Memory B cell (primary cell): ENCODE data around the gene ADAMTSL1.

ENCODE experiments used
- ATAC-seq: fragments of 150-1000 bp; cut with Tn5 transposase; 2 replicates; pipeline ENCODE4 v1.10.0; 2021; ENCODE audit warnings: low read depth, mild to moderate bottlenecking, moderate library complexity
- DNase-seq, 2 donors: peaks; one replicate each; pipeline ENCODE4 v3.0.0; 2022; ENCODE audit warnings: low spot score in 2 of 2
- H3K27ac Mint-ChIP-seq: one replicate; pipeline ENCODE4 v1.8.0; 2022; ENCODE audit warnings: mild to moderate bottlenecking, moderate library complexity, mixed read lengths
- H3K27me3 Mint-ChIP-seq: one replicate; pipeline ENCODE4 v1.8.0; 2022; ENCODE audit warnings: mixed read lengths
- H3K36me3 Mint-ChIP-seq: one replicate; pipeline ENCODE4 v1.8.0; 2022; ENCODE audit warnings: mild to moderate bottlenecking, mixed read lengths
- H3K4me1 Mint-ChIP-seq: one replicate; pipeline ENCODE4 v1.8.0; 2022; ENCODE audit warnings: mixed read lengths
- H3K4me3 Mint-ChIP-seq: one replicate; pipeline ENCODE4 v1.8.0; 2022; ENCODE audit warnings: mild to moderate bottlenecking, moderate library complexity, mixed read lengths
- H3K9me3 Mint-ChIP-seq: one replicate; pipeline ENCODE4 v1.8.0; 2022; ENCODE audit warnings: mixed read lengths

The ADAMTSL1 gene

DNA sequence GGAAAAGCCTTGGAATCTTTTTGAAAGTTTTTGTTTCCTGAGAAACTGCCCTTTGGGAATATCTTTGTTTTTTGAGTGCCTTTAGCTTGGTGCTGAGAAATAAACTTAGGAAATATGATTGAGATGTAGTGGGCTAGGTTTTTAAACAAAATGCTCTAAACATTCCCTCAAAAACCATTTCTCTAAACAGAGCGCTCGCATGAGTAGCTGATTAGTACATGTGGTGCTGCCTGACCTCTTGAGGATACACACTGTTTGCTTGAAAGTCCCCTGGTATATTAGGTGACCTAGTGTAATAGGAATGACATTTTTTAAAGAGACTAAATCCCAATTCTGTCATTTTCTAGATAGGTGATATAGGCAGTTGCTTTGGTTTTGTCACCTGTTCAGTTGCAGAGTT lies 132.3 kb downstream of the ADAMTSL1 start:
- Mint-ChIP-seq H3K4me3 (no peak overlapping the region), H3K9me3 (no peaks in the 10 kb centered on the region), H3K4me1 (no peaks in the 10 kb centered on the region), H3K36me3 (no peaks in the 10 kb centered on the region), H3K27me3 (no peaks in the 10 kb centered on the region), H3K27ac (no peak overlapping the region)
- no peak for DNase-seq
- ATAC-seq, result no peak

DNA sequence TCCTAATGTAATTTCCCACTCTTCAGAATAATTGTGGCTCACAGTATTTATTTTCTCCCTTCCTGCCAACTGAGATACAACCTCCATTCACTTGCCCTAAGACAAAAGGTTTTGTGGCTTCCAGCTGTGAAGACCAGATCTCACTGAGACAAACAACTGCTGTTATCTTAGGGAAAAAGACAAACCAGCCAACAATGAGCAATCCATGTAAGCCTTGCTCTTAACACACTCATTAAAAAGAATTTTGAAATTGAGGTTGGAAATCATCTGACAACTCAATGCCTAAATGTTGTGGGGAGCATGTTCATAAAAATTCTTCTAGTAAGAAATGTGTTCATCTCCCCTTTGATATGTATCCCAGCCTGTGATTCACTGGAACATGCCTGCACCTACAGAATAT lies 132.9 kb downstream of the ADAMTSL1 start:
- no peaks in the 10 kb centered on the region for H3K4me1 Mint-ChIP-seq
- DNase-seq, result no peak

GRCh38 chr9:18608371-18608770 lies 134.4 kb downstream of the ADAMTSL1 start:
- Mint-ChIP-seq H3K4me3 (no peak overlapping the region), H3K36me3 (no peaks in the 10 kb centered on the region), H3K27ac (no peak overlapping the region), H3K27me3 (no peaks in the 10 kb centered on the region), H3K9me3 (no peaks in the 10 kb centered on the region), H3K4me1 (no peaks in the 10 kb centered on the region)
- DNase-seq (no peak), ATAC-seq (no peak)

More for the DNA sequence above, 132.9 kb downstream of the ADAMTSL1 start:
- no peaks in the 10 kb centered on the region for H3K27me3 Mint-ChIP-seq
- H3K36me3 Mint-ChIP-seq, result no peaks in the 10 kb centered on the region
- ATAC-seq, result no peak
- no peaks in the 10 kb centered on the region for H3K9me3 Mint-ChIP-seq
- H3K4me3 Mint-ChIP-seq, result no peak overlapping the region
- no peak overlapping the region for H3K27ac Mint-ChIP-seq

DNA sequence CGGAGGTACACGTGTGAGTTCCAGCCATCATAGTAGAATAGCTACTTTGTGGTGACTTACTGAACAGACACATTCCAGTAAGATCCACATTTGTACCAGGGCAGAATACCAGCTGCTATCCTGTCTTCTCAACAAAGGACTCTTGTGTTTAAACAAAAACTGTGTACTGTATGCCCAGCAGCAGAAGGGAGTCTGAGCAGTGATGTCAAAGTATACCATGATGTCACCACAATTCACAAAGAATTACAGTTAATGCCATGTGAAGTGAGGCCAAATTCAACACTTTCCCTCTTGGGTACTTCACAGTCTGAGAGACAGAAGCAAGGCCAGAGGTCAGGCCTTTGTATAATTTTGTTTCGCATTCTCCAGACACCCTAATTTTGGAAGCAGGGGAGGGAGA lies 137.0 kb downstream of the ADAMTSL1 start:
- H3K9me3 Mint-ChIP-seq, result peaks cover 2% of the 10 kb centered on the region
- no peak overlapping the region for H3K4me3 Mint-ChIP-seq
- DNase-seq (no peak), ATAC-seq (no peak)
- H3K27me3 Mint-ChIP-seq, result no peaks in the 10 kb centered on the region
- no peaks in the 10 kb centered on the region for H3K36me3 Mint-ChIP-seq
- H3K27ac Mint-ChIP-seq, result no peak overlapping the region
- H3K4me1 Mint-ChIP-seq, result no peaks in the 10 kb centered on the region

- Mint-ChIP-seq H3K27ac (no peak overlapping the region), H3K4me3 (no peak overlapping the region), H3K9me3 (peaks cover 2% of the 10 kb centered on the region), H3K36me3 (no peaks in the 10 kb centered on the region), H3K4me1 (no peaks in the 10 kb centered on the region), H3K27me3 (no peaks in the 10 kb centered on the region)
- ATAC-seq (no peak), DNase-seq (no peak)
Measured at GRCh38 chr9:18611971-18612370, 138.0 kb downstream of the ADAMTSL1 start.

DNA sequence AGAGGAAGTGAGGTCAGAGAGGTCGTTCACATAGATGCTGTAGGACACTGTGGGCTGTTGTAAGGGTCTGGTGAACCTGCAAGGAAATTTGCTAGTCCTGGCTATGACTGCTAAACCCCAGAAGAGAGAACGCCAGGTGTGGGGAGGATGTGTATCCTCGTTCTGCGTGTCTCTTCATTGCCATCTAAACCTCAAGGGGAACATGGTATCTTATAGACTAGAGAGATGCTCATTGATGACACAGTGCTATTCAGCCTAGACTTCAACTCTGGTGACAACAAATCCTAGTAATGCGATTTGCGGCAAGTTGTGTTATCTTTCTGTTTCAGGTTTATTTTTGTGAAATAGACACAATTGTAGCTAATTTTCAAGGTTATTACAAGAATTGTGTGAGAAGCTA lies 140.2 kb downstream of the ADAMTSL1 start:
- Mint-ChIP-seq H3K4me1 (no peaks in the 10 kb centered on the region), H3K9me3 (peaks cover 2% of the 10 kb centered on the region), H3K4me3 (no peak overlapping the region), H3K27me3 (no peaks in the 10 kb centered on the region), H3K36me3 (no peaks in the 10 kb centered on the region), H3K27ac (no peak overlapping the region)
- ATAC-seq (no peak), DNase-seq (no peak)

- DNase-seq, result no peak
- Mint-ChIP-seq H3K36me3 (no peaks in the 10 kb centered on the region), H3K9me3 (peaks cover 2% of the 10 kb centered on the region), H3K27ac (no peak overlapping the region), H3K4me1 (no peaks in the 10 kb centered on the region), H3K27me3 (no peaks in the 10 kb centered on the region), H3K4me3 (no peak overlapping the region)
- no peak for ATAC-seq
Measured at GRCh38 chr9:18614651-18615050, 140.7 kb downstream of the ADAMTSL1 start.

- Mint-ChIP-seq H3K36me3 (no peaks in the 10 kb centered on the region), H3K9me3 (peaks cover 3% of the 10 kb centered on the region), H3K27ac (no peak overlapping the region), H3K27me3 (no peaks in the 10 kb centered on the region), H3K4me3 (no peak overlapping the region), H3K4me1 (no peaks in the 10 kb centered on the region)
- DNase-seq (no peak), ATAC-seq (no peak)
Measured at GRCh38 chr9:18616976-18617375, 143.0 kb downstream of the ADAMTSL1 start.

GRCh38 chr9:18617759-18618158 lies 143.8 kb downstream of the ADAMTSL1 start:
- ATAC-seq (no peak), DNase-seq (no peak)
- H3K9me3 Mint-ChIP-seq, result peaks cover 3% of the 10 kb centered on the region
- no peaks in the 10 kb centered on the region for H3K36me3 Mint-ChIP-seq
- H3K4me1 Mint-ChIP-seq, result no peaks in the 10 kb centered on the region
- H3K27ac Mint-ChIP-seq, result no peak overlapping the region
- no peak overlapping the region for H3K4me3 Mint-ChIP-seq
- no peaks in the 10 kb centered on the region for H3K27me3 Mint-ChIP-seq

DNA sequence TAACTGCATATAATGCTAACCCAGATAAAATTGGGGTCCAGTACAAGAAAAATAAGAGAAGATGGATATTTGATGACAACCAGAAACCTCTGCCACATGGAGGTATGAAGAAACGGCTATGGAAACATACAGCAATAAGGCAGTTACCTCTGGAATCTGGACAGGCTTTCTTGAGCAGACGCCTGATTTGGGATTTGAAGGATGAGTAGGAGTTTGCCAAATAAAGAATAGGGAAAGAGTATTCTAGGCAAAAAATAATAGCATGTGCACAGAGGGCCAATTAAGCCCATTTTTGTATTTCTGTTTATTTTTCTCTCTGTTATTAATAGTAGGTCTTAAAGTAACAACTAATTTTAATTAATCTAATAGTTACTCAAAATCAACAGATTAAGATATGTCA lies 144.9 kb downstream of the ADAMTSL1 start:
- H3K27me3 Mint-ChIP-seq, result no peaks in the 10 kb centered on the region
- H3K4me1 Mint-ChIP-seq, result no peaks in the 10 kb centered on the region
- ATAC-seq, result no peak
- no peaks in the 10 kb centered on the region for H3K36me3 Mint-ChIP-seq
- DNase-seq, result no peak
- H3K27ac Mint-ChIP-seq, result no peak overlapping the region
- H3K9me3 Mint-ChIP-seq, result peaks cover 2% of the 10 kb centered on the region
- no peak overlapping the region for H3K4me3 Mint-ChIP-seq

DNA sequence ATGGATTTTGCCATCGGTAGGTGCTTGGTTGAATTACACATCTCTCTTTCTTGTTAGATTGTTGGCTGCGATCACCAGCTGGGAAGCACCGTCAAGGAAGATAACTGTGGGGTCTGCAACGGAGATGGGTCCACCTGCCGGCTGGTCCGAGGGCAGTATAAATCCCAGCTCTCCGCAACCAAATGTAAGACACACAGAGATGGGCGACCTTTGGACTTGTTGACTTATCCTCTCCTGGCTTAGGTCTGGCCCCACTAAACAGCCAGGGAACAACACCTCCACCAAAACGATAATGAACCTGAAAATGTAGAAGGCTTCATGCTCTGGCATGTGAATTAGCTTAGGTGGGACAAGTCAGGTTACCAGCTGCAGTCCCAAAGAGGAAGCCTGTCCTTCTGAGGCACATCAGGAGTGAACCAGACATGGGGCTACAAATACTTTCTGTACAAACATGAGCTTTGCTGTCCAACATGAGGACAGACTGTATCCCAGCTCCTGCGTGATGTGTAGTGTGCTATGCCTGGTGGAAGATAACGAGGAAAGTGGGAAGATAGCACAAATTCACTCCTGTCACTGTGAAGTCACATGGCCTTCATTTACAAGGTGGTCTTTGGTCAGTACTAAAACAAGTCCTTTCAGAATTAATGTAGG lies 148.4 kb downstream of the ADAMTSL1 start:
- ATAC-seq, result no peak
- H3K36me3 Mint-ChIP-seq, result no peaks in the 10 kb centered on the region
- H3K27ac Mint-ChIP-seq, result no peak overlapping the region
- DNase-seq, result no peak
- H3K27me3 Mint-ChIP-seq, result no peaks in the 10 kb centered on the region
- H3K4me3 Mint-ChIP-seq, result no peak overlapping the region
- peaks cover 1% of the 10 kb centered on the region for H3K9me3 Mint-ChIP-seq
- H3K4me1 Mint-ChIP-seq, result no peaks in the 10 kb centered on the region

DNA sequence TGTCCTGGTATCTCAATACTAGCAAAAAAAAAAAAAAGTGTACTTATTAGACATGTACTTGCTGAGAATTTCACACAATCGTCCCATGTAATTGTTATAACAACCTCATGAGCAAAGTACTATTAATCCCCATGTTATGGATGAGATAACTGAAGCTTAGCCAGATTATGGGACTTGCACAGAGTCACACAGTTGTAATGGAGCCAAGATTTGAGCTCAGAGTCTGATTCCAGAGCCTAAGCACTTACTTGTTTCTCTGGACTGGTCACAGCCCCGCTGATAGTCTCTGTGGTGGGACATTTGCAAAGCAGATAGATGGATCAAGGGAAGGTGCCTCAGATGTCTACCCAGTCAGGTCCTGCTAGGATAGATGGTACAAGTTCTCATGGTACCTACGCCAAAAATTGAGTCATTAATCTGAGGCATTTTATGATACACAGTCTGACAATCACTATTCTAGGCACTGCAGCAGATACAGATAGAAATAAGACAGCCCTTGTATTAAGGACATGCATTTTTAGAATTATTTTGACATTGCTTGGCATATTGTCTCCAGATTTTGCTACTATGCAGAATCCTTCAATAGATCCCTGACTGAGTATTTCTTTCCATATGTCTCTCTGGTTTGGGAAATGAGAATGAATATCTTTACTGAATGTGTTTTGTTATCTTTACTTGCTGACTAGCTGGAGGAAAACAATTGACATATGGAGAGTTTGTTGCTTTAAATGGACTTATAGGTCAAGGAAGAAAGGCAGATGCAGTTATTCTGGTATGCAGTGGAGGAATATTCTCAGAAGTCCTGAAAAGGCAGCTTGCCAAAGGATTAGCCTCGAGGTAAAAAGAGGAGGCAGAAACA lies 149.5 kb downstream of the ADAMTSL1 start:
- no peak for ATAC-seq
- no peak overlapping the region for H3K4me3 Mint-ChIP-seq
- H3K27me3 Mint-ChIP-seq, result no peaks in the 10 kb centered on the region
- H3K4me1 Mint-ChIP-seq, result no peaks in the 10 kb centered on the region
- H3K27ac Mint-ChIP-seq, result no peak overlapping the region
- H3K36me3 Mint-ChIP-seq, result no peaks in the 10 kb centered on the region
- peaks cover 1% of the 10 kb centered on the region for H3K9me3 Mint-ChIP-seq
- DNase-seq, result no peak

DNA sequence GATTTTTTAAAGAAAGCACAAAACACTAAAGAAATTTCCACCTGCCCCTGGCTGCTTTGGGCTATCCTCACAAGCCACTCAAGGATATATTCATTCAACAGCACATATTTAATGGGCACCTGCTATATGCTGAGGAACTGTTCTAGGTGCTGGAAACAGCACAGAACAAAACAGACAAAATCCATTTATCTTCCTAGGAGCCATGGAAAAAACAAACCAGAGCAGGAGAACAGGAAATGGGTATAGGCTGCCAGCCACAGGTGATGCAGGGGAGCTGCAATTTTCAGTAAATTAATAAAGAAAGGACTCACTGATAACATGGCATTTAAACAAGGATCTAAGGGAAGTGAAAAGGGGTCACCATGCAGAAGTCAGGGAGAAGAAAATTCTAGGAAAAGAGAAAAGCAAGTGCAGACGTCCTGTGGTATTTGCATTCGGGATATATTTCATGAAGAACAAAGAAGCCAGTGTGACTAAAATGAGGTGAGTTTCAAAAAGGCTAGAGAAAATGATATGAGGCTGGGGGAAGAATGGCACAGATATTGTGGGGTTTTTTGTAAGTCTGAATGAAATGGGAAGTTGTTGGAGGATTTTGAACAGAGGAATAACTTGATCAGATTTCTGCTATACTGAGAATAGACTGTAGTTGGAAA lies 152.2 kb downstream of the ADAMTSL1 start:
- H3K27me3 Mint-ChIP-seq, result no peaks in the 10 kb centered on the region
- no peak overlapping the region for H3K27ac Mint-ChIP-seq
- no peaks in the 10 kb centered on the region for H3K36me3 Mint-ChIP-seq
- ATAC-seq (no peak), DNase-seq (no peak)
- no peak overlapping the region for H3K4me3 Mint-ChIP-seq
- H3K9me3 Mint-ChIP-seq, result peaks cover 1% of the 10 kb centered on the region
- no peaks in the 10 kb centered on the region for H3K4me1 Mint-ChIP-seq

- DNase-seq (no peak), ATAC-seq (no peak)
- Mint-ChIP-seq H3K36me3 (no peaks in the 10 kb centered on the region), H3K4me1 (no peaks in the 10 kb centered on the region), H3K27ac (no peak overlapping the region), H3K4me3 (no peak overlapping the region), H3K27me3 (no peaks in the 10 kb centered on the region), H3K9me3 (no peaks in the 10 kb centered on the region)
Measured at GRCh38 chr9:18629136-18629535, 155.2 kb downstream of the ADAMTSL1 start.
